K562 (cell line): Measurements from ENCODE around the gene PACS1. TPM values are rescaled to one million over a fixed set of nuclear protein-coding genes. Genes with fewer than 3 reads are reported as not detected.

ENCODE experiments used
- ARNT ChIP-seq, 2 experiments: fragments of 450-650 bp; IDR thresholded peaks; 2 replicates each; pipeline ENCODE4 v1.6.1; 2016; ENCODE audit warnings: mild to moderate bottlenecking in 1 of 2
- CHD1 ChIP-seq: fragments of 200-600 bp; sonication (generic); IDR thresholded peaks from one replicate; pipeline ENCODE4 v1.6.1; 2012; ENCODE audit warnings: mild to moderate bottlenecking, moderate library complexity, low read length, inconsistent platforms
- FOXJ3 ChIP-seq: sonication (generic); formaldehyde crosslinking; IDR thresholded peaks from 2 replicates; pipeline ENCODE4 v1.4.0; 2020; ENCODE audit warnings: mild to moderate bottlenecking, missing genetic modification reagents
- HDAC3 ChIP-seq: fragments of 450-650 bp; IDR thresholded peaks from 2 replicates; pipeline ENCODE4 v1.6.1; 2018; ENCODE audit warnings: borderline replicate concordance, mild to moderate bottlenecking, moderate library complexity; ENCODE audit not compliant: partially characterized antibody
- KAT8 ChIP-seq: fragments of 450-650 bp; IDR thresholded peaks from 2 replicates; pipeline ENCODE4 v1.6.1; 2016; ENCODE audit warnings: low read depth, mild to moderate bottlenecking
- KHSRP ChIP-seq: fragments of 450-650 bp; IDR thresholded peaks from 2 replicates; pipeline ENCODE4 v1.6.1; 2017
- MEIS2 ChIP-seq: fragments of 450-650 bp; IDR thresholded peaks from 2 replicates; pipeline ENCODE4 v1.6.1; 2014; ENCODE audit warnings: mild to moderate bottlenecking; ENCODE audit not compliant: partially characterized antibody
- NUFIP1 ChIP-seq: fragments of 450-650 bp; IDR thresholded peaks from 2 replicates; pipeline ENCODE4 v1.6.1; 2018; ENCODE audit not compliant: partially characterized antibody
- SNRNP70 ChIP-seq: fragments of 200-400 bp; formaldehyde crosslinking; optimal IDR thresholded peaks from 2 replicates; pipeline ENCODE3; 2017; ENCODE audit warnings: low read depth, low read length
- SREBF2 ChIP-seq: sonication (generic); formaldehyde crosslinking; IDR thresholded peaks from 2 replicates; pipeline ENCODE4 v1.4.0; 2020; ENCODE audit warnings: mild to moderate bottlenecking, missing genetic modification reagents
- TAF15 ChIP-seq: fragments of 200-400 bp; formaldehyde crosslinking; IDR thresholded peaks from 2 replicates; pipeline ENCODE4 v1.6.1; 2017; ENCODE audit warnings: mild to moderate bottlenecking, low read depth, low read length, moderate library complexity
- TCF3 ChIP-seq: sonication (generic); formaldehyde crosslinking; IDR thresholded peaks from 2 replicates; pipeline ENCODE4 v1.4.0; 2020; ENCODE audit warnings: mild to moderate bottlenecking, missing genetic modification reagents
- ZNF140 ChIP-seq: fragments of 250-450 bp; sonication (Bioruptor Pico); IDR thresholded peaks from 2 replicates; pipeline ENCODE4 v1.8.0; 2021; ENCODE audit warnings: moderate library complexity, mild to moderate bottlenecking, inconsistent platforms
- ZNF395 ChIP-seq: fragments of 200-800 bp; sonication (Bioruptor generic); IDR thresholded peaks from 2 replicates; pipeline ENCODE4 v1.6.1; 2017; ENCODE audit warnings: missing genetic modification characterization, missing compliant biosample characterization
- polyA plus RNA-seq, 8 experiments: library from polyadenylated mRNA; depleted of rRNA in 4 of 8; stranded (reverse) in 5 of 8; unstranded in 3 of 8; fragments of >200 nt; fragmentation: Nextera tagmentation in 2 of 8; fragmentation: Illumina TruSeq in 1 of 8; extraction: Ambion mirVana in 2 of 8; extraction: Trizol in 1 of 8; gene quantifications; 2 replicates each; pipeline versions ENCODE4 v1.2.1 to v1.2.3, GENCODE V29; 2011 to 2014; ENCODE audit warnings: inconsistent platforms in 1 of 8, missing spikeins in 1 of 8
- total RNA-seq, 7 experiments: library from RNA; depleted of rRNA in 6 of 7; stranded (reverse); fragments of >200 nt in 6 of 7; fragmentation: Illumina TruSeq in 2 of 7; extraction: Trizol in 2 of 7; gene quantifications; 2 replicates each; pipeline versions ENCODE4 v1.2.1 to v1.2.3, GENCODE V29; 2011 to 2021; ENCODE audit warnings: low replicate concordance in 1 of 7
- TF ChIP-seq, protein P1 (sequence below), 2 experiments: fragments of 450-650 bp in 1 of 2; sonication (generic) in 1 of 2; formaldehyde crosslinking in 1 of 2; IDR thresholded peaks; 2 replicates each; pipeline versions ENCODE4 v1.7.1 to v1.9.0; 2016 to 2022; ENCODE audit warnings: inconsistent platforms in 1 of 2, mild to moderate bottlenecking in 1 of 2, missing genetic modification reagents in 1 of 2

The PACS1 gene
- total and polyA plus RNA-seq, 9 of the 15 experiments (the other 6 are each of a cell fraction or from before 2014, with no cell fraction given): 0.34 to 28.1 (median 8.5) TPM

GRCh38 chr11:66220566-66220935 lies 150.5 kb downstream of the PACS1 start (continued):
- no peak for TF ChIP-seq ZNF395 (CRISPR knock-in tag)
- no peak for TF ChIP-seq TAF15
- no peak for TF ChIP-seq SREBF2
- TF ChIP-seq CHD1: no peak
- no peak for TF ChIP-seq ARNT (IDR thresholded peaks at IDR 0.05)
- no peak for TF ChIP-seq KAT8
- no peak for TF ChIP-seq KHSRP
- no peak for TF ChIP-seq HDAC3
- TF ChIP-seq ZNF140: no peak
- TF ChIP-seq MEIS2: no peak
- no peak for TF ChIP-seq FOXJ3 (CRISPR knock-in tag)
- TF ChIP-seq SNRNP70: no peak
- TF ChIP-seq TCF3: no peak
- TF ChIP-seq, protein P1, sequence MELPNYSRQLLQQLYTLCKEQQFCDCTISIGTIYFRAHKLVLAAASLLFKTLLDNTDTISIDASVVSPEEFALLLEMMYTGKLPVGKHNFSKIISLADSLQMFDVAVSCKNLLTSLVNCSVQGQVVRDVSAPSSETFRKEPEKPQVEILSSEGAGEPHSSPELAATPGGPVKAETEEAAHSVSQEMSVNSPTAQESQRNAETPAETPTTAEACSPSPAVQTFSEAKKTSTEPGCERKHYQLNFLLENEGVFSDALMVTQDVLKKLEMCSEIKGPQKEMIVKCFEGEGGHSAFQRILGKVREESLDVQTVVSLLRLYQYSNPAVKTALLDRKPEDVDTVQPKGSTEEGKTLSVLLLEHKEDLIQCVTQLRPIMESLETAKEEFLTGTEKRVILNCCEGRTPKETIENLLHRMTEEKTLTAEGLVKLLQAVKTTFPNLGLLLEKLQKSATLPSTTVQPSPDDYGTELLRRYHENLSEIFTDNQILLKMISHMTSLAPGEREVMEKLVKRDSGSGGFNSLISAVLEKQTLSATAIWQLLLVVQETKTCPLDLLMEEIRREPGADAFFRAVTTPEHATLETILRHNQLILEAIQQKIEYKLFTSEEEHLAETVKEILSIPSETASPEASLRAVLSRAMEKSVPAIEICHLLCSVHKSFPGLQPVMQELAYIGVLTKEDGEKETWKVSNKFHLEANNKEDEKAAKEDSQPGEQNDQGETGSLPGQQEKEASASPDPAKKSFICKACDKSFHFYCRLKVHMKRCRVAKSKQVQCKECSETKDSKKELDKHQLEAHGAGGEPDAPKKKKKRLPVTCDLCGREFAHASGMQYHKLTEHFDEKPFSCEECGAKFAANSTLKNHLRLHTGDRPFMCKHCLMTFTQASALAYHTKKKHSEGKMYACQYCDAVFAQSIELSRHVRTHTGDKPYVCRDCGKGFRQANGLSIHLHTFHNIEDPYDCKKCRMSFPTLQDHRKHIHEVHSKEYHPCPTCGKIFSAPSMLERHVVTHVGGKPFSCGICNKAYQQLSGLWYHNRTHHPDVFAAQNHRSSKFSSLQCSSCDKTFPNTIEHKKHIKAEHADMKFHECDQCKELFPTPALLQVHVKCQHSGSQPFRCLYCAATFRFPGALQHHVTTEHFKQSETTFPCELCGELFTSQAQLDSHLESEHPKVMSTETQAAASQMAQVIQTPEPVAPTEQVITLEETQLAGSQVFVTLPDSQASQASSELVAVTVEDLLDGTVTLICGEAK (IDR thresholded peaks at IDR 0.05): no peak
- TF ChIP-seq, protein P1 (CRISPR knock-in tag; IDR thresholded peaks at IDR 0.05): no peak
- TF ChIP-seq NUFIP1: no peak
